WTC11 (cell line): Measurements from ENCODE around the gene SDK2. TPM values are rescaled to one million over a fixed set of nuclear protein-coding genes. Genes with fewer than 3 reads are reported as not detected.

ENCODE experiments used
- ATAC-seq: fragments of 200-7000 bp; cut with Tn5 transposase; 2 replicates; pipeline ENCODE4 v1.10.0; 2021; ENCODE audit warnings: mild to moderate bottlenecking, moderate library complexity
- CTCF ChIA-PET: fragments of 300-600 bp; sonication (Branson Sonifier 250); formaldehyde crosslinking; loops from one replicate; lab custom pipeline; 2021; ENCODE audit warnings: antibody characterized with exemption; lab: Charles Lee
- POLR2A ChIA-PET: fragments of 350-600 bp; sonication (Branson Sonifier 250); formaldehyde crosslinking; loops from one replicate; lab custom pipeline; 2021; ENCODE audit warnings: antibody characterized with exemption; lab: Charles Lee
- DNase-seq: peaks from one replicate; pipeline ENCODE4 v3.0.0; 2021; ENCODE audit warnings: low spot score
- H3K27ac Mint-ChIP-seq: 2 replicates; pipeline ENCODE4 v1.8.0; 2021; ENCODE audit warnings: mixed read lengths
- H3K27me3 Mint-ChIP-seq: 2 replicates; pipeline ENCODE4 v1.8.0; 2021; ENCODE audit warnings: low read depth, mild to moderate bottlenecking, moderate library complexity, mixed read lengths
- H3K36me3 Mint-ChIP-seq: 2 replicates; pipeline ENCODE4 v1.8.0; 2021; ENCODE audit warnings: mixed read lengths
- H3K4me1 Mint-ChIP-seq: 2 replicates; pipeline ENCODE4 v1.8.0; 2022; ENCODE audit warnings: mixed read lengths
- H3K4me3 Mint-ChIP-seq: 2 replicates; pipeline ENCODE4 v1.8.0; 2021; ENCODE audit warnings: mild to moderate bottlenecking, moderate library complexity, mixed read lengths
- H3K9me3 Mint-ChIP-seq: 2 replicates; pipeline ENCODE4 v1.8.0; 2021; ENCODE audit warnings: mixed read lengths
- ELF4 ChIP-seq: sonication (generic); formaldehyde crosslinking; IDR thresholded peaks from 2 replicates; pipeline ENCODE4 v1.8.1; 2022; ENCODE audit warnings: low read depth, mild to moderate bottlenecking, moderate library complexity, missing genetic modification reagents
- HMGA2 ChIP-seq: fragments of 250-450 bp; sonication (Bioruptor Pico); IDR thresholded peaks from 2 replicates; pipeline ENCODE4 v1.4.0; 2021; ENCODE audit warnings: mild to moderate bottlenecking, moderate library complexity
- MYBL2 ChIP-seq: sonication (generic); formaldehyde crosslinking; IDR thresholded peaks from 2 replicates; pipeline ENCODE4 v1.8.1; 2023; ENCODE audit warnings: mild to moderate bottlenecking, moderate library complexity, missing genetic modification reagents
- NFYB ChIP-seq: sonication (generic); formaldehyde crosslinking; conservative IDR thresholded peaks from 2 replicates; pipeline ENCODE4 v1.8.0; 2022; ENCODE audit warnings: low read depth, missing genetic modification reagents
- SMAD4 ChIP-seq: sonication (generic); formaldehyde crosslinking; IDR thresholded peaks from 2 replicates; pipeline ENCODE4 v1.8.0; 2022; ENCODE audit warnings: mild to moderate bottlenecking, missing genetic modification reagents
- ZNF138 ChIP-seq: sonication (generic); formaldehyde crosslinking; conservative IDR thresholded peaks from 2 replicates; pipeline ENCODE4 v1.8.1; 2022; ENCODE audit warnings: mild to moderate bottlenecking, moderate library complexity, missing genetic modification reagents
- ZNF317 ChIP-seq: sonication (generic); formaldehyde crosslinking; IDR thresholded peaks from 2 replicates; pipeline ENCODE4 v1.8.1; 2023; ENCODE audit warnings: low read depth, mild to moderate bottlenecking, moderate library complexity, missing genetic modification reagents, borderline replicate concordance
- ZNF396 ChIP-seq: fragments of 250-450 bp; sonication (Bioruptor Pico); IDR thresholded peaks from 2 replicates; pipeline ENCODE4 v1.8.0; 2021; ENCODE audit warnings: mild to moderate bottlenecking, moderate library complexity, borderline replicate concordance
- ZNF423 ChIP-seq: fragments of 250-450 bp; sonication (Bioruptor Pico); IDR thresholded peaks from 2 replicates; pipeline ENCODE4 v2.1.2; 2022; ENCODE audit warnings: mild to moderate bottlenecking, moderate library complexity
- total RNA-seq: library from RNA; stranded (reverse); gene quantifications from 3 replicates; pipeline ENCODE4 v1.2.3, GENCODE V29; 2021
- TF ChIP-seq, protein P1 (sequence below): fragments of 250-450 bp; sonication (Bioruptor Pico); IDR thresholded peaks from 2 replicates; pipeline ENCODE4 v1.9.0; 2021; ENCODE audit warnings: mild to moderate bottlenecking
- TF ChIP-seq, protein P2 (sequence below): sonication (generic); formaldehyde crosslinking; IDR thresholded peaks from 2 replicates; pipeline ENCODE4 v1.8.1; 2023; ENCODE audit warnings: mild to moderate bottlenecking, missing genetic modification reagents, moderate library complexity
- TF ChIP-seq, protein P3 (sequence below): fragments of 250-450 bp; sonication (Bioruptor Pico); IDR thresholded peaks from 2 replicates; pipeline ENCODE4 v1.9.0; 2021; ENCODE audit warnings: mild to moderate bottlenecking
- TF ChIP-seq, protein P4 (sequence below): sonication (generic); formaldehyde crosslinking; conservative IDR thresholded peaks from 2 replicates; pipeline ENCODE4 v1.8.1; 2023; ENCODE audit warnings: mild to moderate bottlenecking, low read depth, missing genetic modification reagents, moderate library complexity
- TF ChIP-seq, protein P5 (sequence below): sonication (generic); formaldehyde crosslinking; IDR thresholded peaks from 2 replicates; pipeline ENCODE4 v1.8.1; 2023; ENCODE audit warnings: mild to moderate bottlenecking, missing genetic modification reagents, borderline replicate concordance
- TF ChIP-seq, protein P6 (sequence below): fragments of 250-450 bp; sonication (Bioruptor Pico); IDR thresholded peaks from 2 replicates; pipeline ENCODE4 v1.8.0; 2021; ENCODE audit warnings: mild to moderate bottlenecking
- TF ChIP-seq, protein P7 (sequence below): sonication (generic); formaldehyde crosslinking; IDR thresholded peaks from 2 replicates; pipeline ENCODE4 v1.8.0; 2022; ENCODE audit warnings: mild to moderate bottlenecking, missing genetic modification reagents
- TF ChIP-seq, protein P8 (sequence below): sonication (generic); formaldehyde crosslinking; IDR thresholded peaks from 2 replicates; pipeline ENCODE4 v1.8.1; 2022; ENCODE audit warnings: low read depth, missing genetic modification reagents, borderline replicate concordance

SDK2 gene
- total RNA-seq, 1 experiment from 2014 or later: 14.8 TPM

DNA sequence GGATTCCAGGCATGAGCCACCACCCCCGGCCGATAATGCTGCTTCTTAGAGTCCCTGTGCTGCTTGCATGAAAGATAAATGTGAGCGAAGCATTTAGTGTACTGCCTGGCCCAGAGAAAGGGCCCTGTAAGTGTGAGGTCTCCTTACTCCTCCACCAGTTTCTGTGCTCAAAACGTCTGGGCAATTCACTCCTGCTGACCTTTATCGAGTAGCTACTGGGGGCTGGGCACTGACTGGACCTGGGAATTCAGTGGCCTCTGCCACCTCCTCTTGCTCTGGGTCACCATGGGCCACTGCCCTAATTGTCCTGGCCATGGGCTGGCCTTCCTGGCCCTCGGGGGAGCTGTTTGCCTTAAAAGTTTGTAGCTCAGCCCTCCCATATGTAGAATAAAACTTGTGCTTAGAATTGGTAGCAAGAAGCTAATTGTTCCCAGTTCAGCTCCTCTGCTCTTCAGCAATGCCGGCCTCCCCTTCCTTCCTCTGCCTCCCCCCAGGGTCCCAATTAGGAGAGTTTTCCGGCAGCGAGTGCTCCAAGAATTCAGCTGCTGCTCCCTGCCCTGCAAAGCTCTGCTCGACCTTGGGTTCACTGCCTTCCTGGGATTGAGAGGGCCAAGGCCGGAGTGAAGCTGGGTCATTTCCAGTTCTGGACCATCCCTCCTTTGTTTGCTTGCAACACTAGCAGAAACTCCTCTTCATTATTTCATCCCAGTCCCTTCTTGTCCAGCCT is 233.5 kb downstream of the SDK2 start:
- no peak for DNase-seq
- POLR2A ChIA-PET: no interaction called here
- TF ChIP-seq, protein P1, sequence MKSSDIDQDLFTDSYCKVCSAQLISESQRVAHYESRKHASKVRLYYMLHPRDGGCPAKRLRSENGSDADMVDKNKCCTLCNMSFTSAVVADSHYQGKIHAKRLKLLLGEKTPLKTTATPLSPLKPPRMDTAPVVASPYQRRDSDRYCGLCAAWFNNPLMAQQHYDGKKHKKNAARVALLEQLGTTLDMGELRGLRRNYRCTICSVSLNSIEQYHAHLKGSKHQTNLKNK (CRISPR knock-in tag): no peak
- TF ChIP-seq, protein P2, sequence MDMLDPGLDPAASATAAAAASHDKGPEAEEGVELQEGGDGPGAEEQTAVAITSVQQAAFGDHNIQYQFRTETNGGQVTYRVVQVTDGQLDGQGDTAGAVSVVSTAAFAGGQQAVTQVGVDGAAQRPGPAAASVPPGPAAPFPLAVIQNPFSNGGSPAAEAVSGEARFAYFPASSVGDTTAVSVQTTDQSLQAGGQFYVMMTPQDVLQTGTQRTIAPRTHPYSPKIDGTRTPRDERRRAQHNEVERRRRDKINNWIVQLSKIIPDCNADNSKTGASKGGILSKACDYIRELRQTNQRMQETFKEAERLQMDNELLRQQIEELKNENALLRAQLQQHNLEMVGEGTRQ: no peak
- TF ChIP-seq, protein P3, sequence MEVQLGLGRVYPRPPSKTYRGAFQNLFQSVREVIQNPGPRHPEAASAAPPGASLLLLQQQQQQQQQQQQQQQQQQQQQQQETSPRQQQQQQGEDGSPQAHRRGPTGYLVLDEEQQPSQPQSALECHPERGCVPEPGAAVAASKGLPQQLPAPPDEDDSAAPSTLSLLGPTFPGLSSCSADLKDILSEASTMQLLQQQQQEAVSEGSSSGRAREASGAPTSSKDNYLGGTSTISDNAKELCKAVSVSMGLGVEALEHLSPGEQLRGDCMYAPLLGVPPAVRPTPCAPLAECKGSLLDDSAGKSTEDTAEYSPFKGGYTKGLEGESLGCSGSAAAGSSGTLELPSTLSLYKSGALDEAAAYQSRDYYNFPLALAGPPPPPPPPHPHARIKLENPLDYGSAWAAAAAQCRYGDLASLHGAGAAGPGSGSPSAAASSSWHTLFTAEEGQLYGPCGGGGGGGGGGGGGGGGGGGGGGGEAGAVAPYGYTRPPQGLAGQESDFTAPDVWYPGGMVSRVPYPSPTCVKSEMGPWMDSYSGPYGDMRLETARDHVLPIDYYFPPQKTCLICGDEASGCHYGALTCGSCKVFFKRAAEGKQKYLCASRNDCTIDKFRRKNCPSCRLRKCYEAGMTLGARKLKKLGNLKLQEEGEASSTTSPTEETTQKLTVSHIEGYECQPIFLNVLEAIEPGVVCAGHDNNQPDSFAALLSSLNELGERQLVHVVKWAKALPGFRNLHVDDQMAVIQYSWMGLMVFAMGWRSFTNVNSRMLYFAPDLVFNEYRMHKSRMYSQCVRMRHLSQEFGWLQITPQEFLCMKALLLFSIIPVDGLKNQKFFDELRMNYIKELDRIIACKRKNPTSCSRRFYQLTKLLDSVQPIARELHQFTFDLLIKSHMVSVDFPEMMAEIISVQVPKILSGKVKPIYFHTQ: no peak
- TF ChIP-seq, protein P4, sequence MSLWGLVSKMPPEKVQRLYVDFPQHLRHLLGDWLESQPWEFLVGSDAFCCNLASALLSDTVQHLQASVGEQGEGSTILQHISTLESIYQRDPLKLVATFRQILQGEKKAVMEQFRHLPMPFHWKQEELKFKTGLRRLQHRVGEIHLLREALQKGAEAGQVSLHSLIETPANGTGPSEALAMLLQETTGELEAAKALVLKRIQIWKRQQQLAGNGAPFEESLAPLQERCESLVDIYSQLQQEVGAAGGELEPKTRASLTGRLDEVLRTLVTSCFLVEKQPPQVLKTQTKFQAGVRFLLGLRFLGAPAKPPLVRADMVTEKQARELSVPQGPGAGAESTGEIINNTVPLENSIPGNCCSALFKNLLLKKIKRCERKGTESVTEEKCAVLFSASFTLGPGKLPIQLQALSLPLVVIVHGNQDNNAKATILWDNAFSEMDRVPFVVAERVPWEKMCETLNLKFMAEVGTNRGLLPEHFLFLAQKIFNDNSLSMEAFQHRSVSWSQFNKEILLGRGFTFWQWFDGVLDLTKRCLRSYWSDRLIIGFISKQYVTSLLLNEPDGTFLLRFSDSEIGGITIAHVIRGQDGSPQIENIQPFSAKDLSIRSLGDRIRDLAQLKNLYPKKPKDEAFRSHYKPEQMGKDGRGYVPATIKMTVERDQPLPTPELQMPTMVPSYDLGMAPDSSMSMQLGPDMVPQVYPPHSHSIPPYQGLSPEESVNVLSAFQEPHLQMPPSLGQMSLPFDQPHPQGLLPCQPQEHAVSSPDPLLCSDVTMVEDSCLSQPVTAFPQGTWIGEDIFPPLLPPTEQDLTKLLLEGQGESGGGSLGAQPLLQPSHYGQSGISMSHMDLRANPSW (CRISPR knock-in tag): no peak
- TF ChIP-seq ZNF138 (CRISPR knock-in tag) (no peak), MYBL2 (CRISPR knock-in tag) (no peak), SMAD4 (CRISPR knock-in tag) (no peak), NFYB (no peak), ELF4 (CRISPR knock-in tag) (no peak), HMGA2 (CRISPR knock-in tag) (no peak), ZNF423 (CRISPR knock-in tag) (no peak), ZNF317 (CRISPR knock-in tag) (no peak), ZNF396 (no peak)
- TF ChIP-seq, protein P5, sequence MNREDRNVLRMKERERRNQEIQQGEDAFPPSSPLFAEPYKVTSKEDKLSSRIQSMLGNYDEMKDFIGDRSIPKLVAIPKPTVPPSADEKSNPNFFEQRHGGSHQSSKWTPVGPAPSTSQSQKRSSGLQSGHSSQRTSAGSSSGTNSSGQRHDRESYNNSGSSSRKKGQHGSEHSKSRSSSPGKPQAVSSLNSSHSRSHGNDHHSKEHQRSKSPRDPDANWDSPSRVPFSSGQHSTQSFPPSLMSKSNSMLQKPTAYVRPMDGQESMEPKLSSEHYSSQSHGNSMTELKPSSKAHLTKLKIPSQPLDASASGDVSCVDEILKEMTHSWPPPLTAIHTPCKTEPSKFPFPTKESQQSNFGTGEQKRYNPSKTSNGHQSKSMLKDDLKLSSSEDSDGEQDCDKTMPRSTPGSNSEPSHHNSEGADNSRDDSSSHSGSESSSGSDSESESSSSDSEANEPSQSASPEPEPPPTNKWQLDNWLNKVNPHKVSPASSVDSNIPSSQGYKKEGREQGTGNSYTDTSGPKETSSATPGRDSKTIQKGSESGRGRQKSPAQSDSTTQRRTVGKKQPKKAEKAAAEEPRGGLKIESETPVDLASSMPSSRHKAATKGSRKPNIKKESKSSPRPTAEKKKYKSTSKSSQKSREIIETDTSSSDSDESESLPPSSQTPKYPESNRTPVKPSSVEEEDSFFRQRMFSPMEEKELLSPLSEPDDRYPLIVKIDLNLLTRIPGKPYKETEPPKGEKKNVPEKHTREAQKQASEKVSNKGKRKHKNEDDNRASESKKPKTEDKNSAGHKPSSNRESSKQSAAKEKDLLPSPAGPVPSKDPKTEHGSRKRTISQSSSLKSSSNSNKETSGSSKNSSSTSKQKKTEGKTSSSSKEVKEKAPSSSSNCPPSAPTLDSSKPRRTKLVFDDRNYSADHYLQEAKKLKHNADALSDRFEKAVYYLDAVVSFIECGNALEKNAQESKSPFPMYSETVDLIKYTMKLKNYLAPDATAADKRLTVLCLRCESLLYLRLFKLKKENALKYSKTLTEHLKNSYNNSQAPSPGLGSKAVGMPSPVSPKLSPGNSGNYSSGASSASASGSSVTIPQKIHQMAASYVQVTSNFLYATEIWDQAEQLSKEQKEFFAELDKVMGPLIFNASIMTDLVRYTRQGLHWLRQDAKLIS: no peak
- TF ChIP-seq, protein P6, sequence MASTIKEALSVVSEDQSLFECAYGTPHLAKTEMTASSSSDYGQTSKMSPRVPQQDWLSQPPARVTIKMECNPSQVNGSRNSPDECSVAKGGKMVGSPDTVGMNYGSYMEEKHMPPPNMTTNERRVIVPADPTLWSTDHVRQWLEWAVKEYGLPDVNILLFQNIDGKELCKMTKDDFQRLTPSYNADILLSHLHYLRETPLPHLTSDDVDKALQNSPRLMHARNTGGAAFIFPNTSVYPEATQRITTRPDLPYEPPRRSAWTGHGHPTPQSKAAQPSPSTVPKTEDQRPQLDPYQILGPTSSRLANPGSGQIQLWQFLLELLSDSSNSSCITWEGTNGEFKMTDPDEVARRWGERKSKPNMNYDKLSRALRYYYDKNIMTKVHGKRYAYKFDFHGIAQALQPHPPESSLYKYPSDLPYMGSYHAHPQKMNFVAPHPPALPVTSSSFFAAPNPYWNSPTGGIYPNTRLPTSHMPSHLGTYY (CRISPR knock-in tag): no peak
- TF ChIP-seq, protein P7, sequence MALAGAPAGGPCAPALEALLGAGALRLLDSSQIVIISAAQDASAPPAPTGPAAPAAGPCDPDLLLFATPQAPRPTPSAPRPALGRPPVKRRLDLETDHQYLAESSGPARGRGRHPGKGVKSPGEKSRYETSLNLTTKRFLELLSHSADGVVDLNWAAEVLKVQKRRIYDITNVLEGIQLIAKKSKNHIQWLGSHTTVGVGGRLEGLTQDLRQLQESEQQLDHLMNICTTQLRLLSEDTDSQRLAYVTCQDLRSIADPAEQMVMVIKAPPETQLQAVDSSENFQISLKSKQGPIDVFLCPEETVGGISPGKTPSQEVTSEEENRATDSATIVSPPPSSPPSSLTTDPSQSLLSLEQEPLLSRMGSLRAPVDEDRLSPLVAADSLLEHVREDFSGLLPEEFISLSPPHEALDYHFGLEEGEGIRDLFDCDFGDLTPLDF (CRISPR knock-in tag): no peak
- TF ChIP-seq, protein P8, sequence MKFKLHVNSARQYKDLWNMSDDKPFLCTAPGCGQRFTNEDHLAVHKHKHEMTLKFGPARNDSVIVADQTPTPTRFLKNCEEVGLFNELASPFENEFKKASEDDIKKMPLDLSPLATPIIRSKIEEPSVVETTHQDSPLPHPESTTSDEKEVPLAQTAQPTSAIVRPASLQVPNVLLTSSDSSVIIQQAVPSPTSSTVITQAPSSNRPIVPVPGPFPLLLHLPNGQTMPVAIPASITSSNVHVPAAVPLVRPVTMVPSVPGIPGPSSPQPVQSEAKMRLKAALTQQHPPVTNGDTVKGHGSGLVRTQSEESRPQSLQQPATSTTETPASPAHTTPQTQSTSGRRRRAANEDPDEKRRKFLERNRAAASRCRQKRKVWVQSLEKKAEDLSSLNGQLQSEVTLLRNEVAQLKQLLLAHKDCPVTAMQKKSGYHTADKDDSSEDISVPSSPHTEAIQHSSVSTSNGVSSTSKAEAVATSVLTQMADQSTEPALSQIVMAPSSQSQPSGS (CRISPR knock-in tag): no peak
- H3K27ac Mint-ChIP-seq: 0 out of 2 replicates have a peak overlapping the region, but pooled peaks have one; percentile 26
- CTCF ChIA-PET: interaction anchor here (1.7 kb wide), 2 partner anchors 41 to 155 kb away, joined by 6 to 8 read pairs; no protein-coding TSS in a partner anchor
- H3K36me3 Mint-ChIP-seq: peaks cover 22% of the 10 kb centered on the region
- no peak overlapping the region for H3K4me3 Mint-ChIP-seq
- peaks cover 9% of the 10 kb centered on the region for H3K9me3 Mint-ChIP-seq
- 0 out of 2 replicates have a peak, but pooled peaks cover 4% of the 10 kb centered on the region for H3K4me1 Mint-ChIP-seq
- H3K27me3 Mint-ChIP-seq: no peaks in the 10 kb centered on the region
- ATAC-seq: no peak
